Thoracic aorta (tissue), 2 donors: ENCODE data around the gene GPLD1. TPM values are rescaled to one million over a fixed set of nuclear protein-coding genes. Genes with fewer than 3 reads are reported as not detected.
A peak's percentile ranks its signal among the peaks of the same experiment; 100 is the strongest.

ENCODE experiments used
- ATAC-seq: fragments of 150-250 bp; one replicate; pipeline ENCODE4 v1.8.0; 2017; ENCODE audit warnings: low read depth; ENCODE audit not compliant: insufficient number of reproducible peaks, low FRiP score
- DNase-seq: peaks from one replicate; pipeline ENCODE4 v3.0.0-alpha.2; 2020; ENCODE audit warnings: low spot score
- H3K27ac ChIP-seq, 2 donors: fragments of 200-600 bp; sonication (generic); 1 replicate in 1 of 2; 2 replicates in 1 of 2; pipeline ENCODE4 v1.5.1; 2016; ENCODE audit warnings: mild to moderate bottlenecking in 2 of 2, moderate library complexity in 2 of 2
- H3K27me3 ChIP-seq: fragments of 200-600 bp; sonication (generic); replicated peaks from 2 replicates; pipeline ENCODE4 v1.6.0; 2016; ENCODE audit warnings: mild to moderate bottlenecking; ENCODE audit not compliant: insufficient read depth
- H3K36me3 ChIP-seq: fragments of 200-600 bp; sonication (generic); one replicate; pipeline ENCODE4 v1.5.1; 2016
- H3K4me1 ChIP-seq, 2 donors: fragments of 200-600 bp; sonication (generic); 1 replicate in 1 of 2; 2 replicates in 1 of 2; pipeline versions ENCODE4 v1.5.1 to v1.6.0; 2016; ENCODE audit warnings: low read depth in 2 of 2, mild to moderate bottlenecking in 1 of 2; ENCODE audit not compliant: control insufficient read depth in 1 of 2
- H3K4me3 ChIP-seq: fragments of 200-600 bp; sonication (generic); 2 replicates; pipeline ENCODE4 v1.5.1; 2016; ENCODE audit warnings: mild to moderate bottlenecking
- H3K9me3 ChIP-seq: fragments of 200-600 bp; sonication (generic); 2 replicates; pipeline ENCODE4 v1.5.1; 2016
- CTCF ChIP-seq: fragments of 200-600 bp; sonication (generic); IDR thresholded peaks from one replicate; pipeline ENCODE4 v1.5.1; 2019; ENCODE audit warnings: antibody characterized with exemption
- total RNA-seq, 2 donors: library from RNA; depleted of rRNA; stranded (reverse); fragments of >200 nt; gene quantifications; one replicate each; pipeline versions ENCODE4 v1.1.0 to v1.2.3, GENCODE V29; 2016

GPLD1 gene
- total RNA-seq, 2 donors from 2014 or later: 22.3 to 30.3 TPM

GRCh38 chr6:24472181-24472580, 17.2 kb downstream of the GPLD1 start:
- Histone ChIP-seq H3K27ac (peak overlapping the region in 1 of 2 donors; percentile 67), H3K36me3 (no peaks in the 10 kb centered on the region), H3K4me3 (no peak overlapping the region), H3K9me3 (no peaks in the 10 kb centered on the region), H3K27me3 (no peaks in the 10 kb centered on the region), H3K4me1 (peaks cover 11 to 33% of the 10 kb centered on the region in 2 donors)
- ATAC-seq: no peak
- no peak for DNase-seq
- no peak for TF ChIP-seq CTCF

GRCh38 chr6:24469811-24470210, 19.6 kb downstream of the GPLD1 start:
- H3K4me1 ChIP-seq: peaks cover 13 to 49% of the 10 kb centered on the region in 2 donors
- H3K36me3 ChIP-seq: no peaks in the 10 kb centered on the region
- peak overlapping the region in 1 of 2 donors; percentile 67 for H3K27ac ChIP-seq
- no peak for DNase-seq
- no peaks in the 10 kb centered on the region for H3K27me3 ChIP-seq
- no peaks in the 10 kb centered on the region for H3K9me3 ChIP-seq
- ATAC-seq: peak; percentile 54
- no peak for TF ChIP-seq CTCF
- H3K4me3 ChIP-seq: peak overlapping the region; percentile 54

GRCh38 chr6:24464253-24465038, 24.9 kb downstream of the GPLD1 start:
- Histone ChIP-seq H3K4me3 (no peak overlapping the region), H3K36me3 (peaks cover 3% of the 10 kb centered on the region), H3K27me3 (no peaks in the 10 kb centered on the region), H3K9me3 (no peaks in the 10 kb centered on the region), H3K4me1 (peaks cover 9 to 46% of the 10 kb centered on the region in 2 donors), H3K27ac (no peak overlapping the region)
- ATAC-seq: no peak
- DNase-seq: no peak
- TF ChIP-seq CTCF: no peak

- DNase-seq (no peak), ATAC-seq (no peak)
- no peaks in the 10 kb centered on the region for H3K9me3 ChIP-seq
- TF ChIP-seq CTCF: no peak
- H3K4me1 ChIP-seq: peaks cover 0 to 20% of the 10 kb centered on the region in 2 donors
- peaks cover 3% of the 10 kb centered on the region for H3K36me3 ChIP-seq
- no peak overlapping the region for H3K27ac ChIP-seq
- H3K27me3 ChIP-seq: no peaks in the 10 kb centered on the region
- H3K4me3 ChIP-seq: no peak overlapping the region
Observed at GRCh38 chr6:24460966-24461365, 28.4 kb downstream of the GPLD1 start.

GRCh38 chr6:24458941-24459340, 30.4 kb downstream of the GPLD1 start:
- peaks cover 0 to 7% of the 10 kb centered on the region in 2 donors for H3K4me1 ChIP-seq
- H3K36me3 ChIP-seq: peaks cover 3% of the 10 kb centered on the region
- DNase-seq (no peak), ATAC-seq (no peak)
- no peaks in the 10 kb centered on the region for H3K9me3 ChIP-seq
- TF ChIP-seq CTCF: no peak
- H3K4me3 ChIP-seq: no peak overlapping the region
- no peaks in the 10 kb centered on the region for H3K27me3 ChIP-seq
- H3K27ac ChIP-seq: no peak overlapping the region
